ENCODE data around the gene SPOP.

SPOP gene

GRCh38 chr17:49588312-49588711 lies 89.6 kb downstream of the SPOP start:
- no peak for TF ChIP-seq CTCF (IDR thresholded peaks at IDR 0.05; ENCODE audit: borderline replicate concordance, insufficient read depth, low read depth, low read length)

DNA sequence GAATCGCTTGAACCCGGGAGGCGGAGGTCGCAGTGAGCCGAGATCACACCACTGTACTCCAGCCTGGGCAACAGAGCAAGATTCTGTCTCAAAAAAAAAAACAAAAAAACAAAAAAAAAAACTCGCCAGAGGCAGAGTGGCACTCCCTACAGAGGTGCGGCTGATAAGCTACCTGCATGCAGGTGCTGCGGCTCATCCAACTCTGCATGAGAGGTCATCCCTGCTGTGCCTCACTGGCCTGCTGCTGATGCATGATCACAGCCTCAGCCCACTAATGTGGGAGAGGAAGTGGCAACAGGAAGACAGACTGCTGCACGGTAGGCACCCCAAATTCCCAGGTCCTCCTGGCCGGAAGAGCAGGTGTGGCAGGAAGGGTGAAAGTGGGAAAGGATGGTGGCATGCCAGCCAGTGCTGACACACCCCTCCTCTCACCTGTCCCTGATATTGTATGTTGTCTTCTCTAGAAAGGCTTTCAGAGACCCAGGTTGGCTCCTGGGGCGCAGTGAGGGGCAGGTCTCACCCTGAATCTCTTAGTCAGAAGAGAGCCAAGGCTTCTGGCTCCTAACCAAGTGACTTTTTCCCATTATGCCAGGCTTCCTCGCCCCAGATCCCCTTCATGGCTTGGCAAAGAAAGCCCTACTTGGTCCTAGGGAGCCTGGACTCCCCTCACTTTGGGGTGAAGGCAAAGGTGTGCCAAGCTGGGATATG lies 90.4 kb downstream of the SPOP start:
- TF ChIP-seq CTCF (IDR thresholded peaks at IDR 0.05; ENCODE audit: borderline replicate concordance, insufficient read depth, low read depth, low read length), result no peak
- H3K4me3 ChIP-seq (ENCODE audit: low read depth, low read length), result no peak overlapping the region

More at GRCh38 chr17:49588312-49588711, 89.6 kb downstream of the SPOP start:
- H3K4me3 ChIP-seq (ENCODE audit: low read depth, low read length), result no peak overlapping the region

- H3K4me3 ChIP-seq (ENCODE audit: low read depth, low read length), result no peak overlapping the region
- 0 out of 2 replicates have a peak, but pooled peaks have one; percentile 33 for TF ChIP-seq CTCF (IDR thresholded peaks at IDR 0.05; ENCODE audit: borderline replicate concordance, insufficient read depth, low read depth, low read length)
Observed at GRCh38 chr17:49585422-49586027, 92.4 kb downstream of the SPOP start.

DNA sequence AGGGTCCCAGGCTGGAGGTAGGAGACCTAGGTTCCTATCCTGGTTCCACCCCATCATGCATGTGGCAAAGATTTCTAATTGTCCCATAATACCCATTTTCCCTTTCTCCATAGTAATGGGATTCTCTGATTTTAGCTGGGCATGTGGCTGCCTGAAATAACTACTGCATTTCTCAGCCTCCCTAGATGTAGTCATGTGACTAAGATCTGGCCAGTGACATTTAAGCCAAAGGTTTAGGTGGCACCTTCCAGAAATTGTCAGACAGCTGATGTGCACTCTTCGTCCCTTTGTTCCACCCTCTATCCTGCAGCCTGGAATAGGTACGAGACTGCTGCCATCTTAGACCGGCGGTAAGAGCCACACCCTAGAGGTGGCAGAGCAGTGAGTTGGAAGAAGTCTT lies 94.0 kb downstream of the SPOP start:
- TF ChIP-seq CTCF (IDR thresholded peaks at IDR 0.05; ENCODE audit: borderline replicate concordance, insufficient read depth, low read depth, low read length), result no peak
- no peak overlapping the region for H3K4me3 ChIP-seq (ENCODE audit: low read depth, low read length)

- no peak overlapping the region for H3K4me3 ChIP-seq (ENCODE audit: low read depth, low read length)
- no peak for TF ChIP-seq CTCF (IDR thresholded peaks at IDR 0.05; ENCODE audit: borderline replicate concordance, insufficient read depth, low read depth, low read length)
Observed at GRCh38 chr17:49583226-49583625, 94.7 kb downstream of the SPOP start.

GRCh38 chr17:49582789-49583188 lies 95.1 kb downstream of the SPOP start:
- H3K4me3 ChIP-seq (ENCODE audit: low read depth, low read length), result no peak overlapping the region
- TF ChIP-seq CTCF (IDR thresholded peaks at IDR 0.05; ENCODE audit: borderline replicate concordance, insufficient read depth, low read depth, low read length), result no peak

Data from GM12875 (cell line).